H9 (cell line): ENCODE data around the gene FOXL1. TPM values are rescaled to one million over a fixed set of nuclear protein-coding genes. Genes with fewer than 3 reads are reported as not detected.

Experiments used
- DNase-seq: peaks from one replicate; pipeline ENCODE4 v3.0.0-alpha.2; 2017
- H2AFZ ChIP-seq: one replicate; pipeline ENCODE4 v1.6.1; 2013; ENCODE audit warnings: mild to moderate bottlenecking, low read length, control low read depth, moderate library complexity
- H2AK5ac ChIP-seq: 2 replicates; pipeline ENCODE4 v1.6.1; 2013; ENCODE audit warnings: low read length, control low read depth, mixed read lengths; ENCODE audit not compliant: insufficient read length
- H2BK120ac ChIP-seq: one replicate; pipeline ENCODE4 v1.6.1; 2013; ENCODE audit warnings: low read depth, mild to moderate bottlenecking, low read length, control low read depth, inconsistent platforms; ENCODE audit not compliant: poor library complexity, severe bottlenecking
- H2BK12ac ChIP-seq: 2 replicates; pipeline ENCODE4 v1.6.1; 2013; ENCODE audit warnings: low read length, control low read depth, mixed read lengths, low read depth; ENCODE audit not compliant: insufficient read length
- H2BK15ac ChIP-seq: 2 replicates; pipeline ENCODE4 v1.6.1; 2013; ENCODE audit warnings: low read depth, low read length, control low read depth
- H2BK20ac ChIP-seq: one replicate; pipeline ENCODE4 v1.6.1; 2013; ENCODE audit warnings: low read depth, mild to moderate bottlenecking, low read length, control low read depth, inconsistent platforms; ENCODE audit not compliant: poor library complexity, severe bottlenecking
- H2BK5ac ChIP-seq: 2 replicates; pipeline ENCODE4 v1.6.1; 2013; ENCODE audit warnings: low read length, control low read depth, mixed read lengths; ENCODE audit not compliant: insufficient read length
- H3K14ac ChIP-seq: 2 replicates; pipeline ENCODE4 v1.6.1; 2013; ENCODE audit warnings: low read length, control low read depth; ENCODE audit not compliant: insufficient read depth
- H3K18ac ChIP-seq: 2 replicates; pipeline ENCODE4 v1.6.1; 2013; ENCODE audit warnings: low read depth, mild to moderate bottlenecking, mixed read lengths, low read length, control low read depth; ENCODE audit not compliant: insufficient read length
- H3K23ac ChIP-seq: 2 replicates; pipeline ENCODE4 v1.6.1; 2013; ENCODE audit warnings: low read length, control low read depth, mixed read lengths, low read depth; ENCODE audit not compliant: insufficient read length
- H3K23me2 ChIP-seq: 2 replicates; pipeline ENCODE4 v1.6.1; 2013; ENCODE audit warnings: low read depth, mild to moderate bottlenecking, mixed read lengths, low read length, control low read depth; ENCODE audit not compliant: insufficient read length, poor library complexity, severe bottlenecking
- H3K27ac ChIP-seq: 2 replicates; pipeline ENCODE4 v1.5.1; 2013; ENCODE audit warnings: low read length, control low read depth, mixed read lengths, low read depth; ENCODE audit not compliant: insufficient read length
- H3K27me3 ChIP-seq: 2 replicates; pipeline ENCODE4 v1.6.1; 2013; ENCODE audit warnings: low read length, control low read depth, inconsistent platforms; ENCODE audit not compliant: insufficient read depth
- H3K4ac ChIP-seq: 2 replicates; pipeline ENCODE4 v1.6.1; 2013; ENCODE audit warnings: low read depth, mild to moderate bottlenecking, control low read depth, inconsistent platforms, low read length, moderate library complexity
- H3K4me1 ChIP-seq: 2 replicates; pipeline ENCODE4 v1.6.1; 2013; ENCODE audit warnings: low read length, control low read depth, inconsistent platforms; ENCODE audit not compliant: insufficient read depth
- H3K4me2 ChIP-seq: 2 replicates; pipeline ENCODE4 v1.6.1; 2013; ENCODE audit warnings: low read length, control low read depth, mixed read lengths; ENCODE audit not compliant: insufficient read length, insufficient read depth
- H3K56ac ChIP-seq: 2 replicates; pipeline ENCODE4 v1.6.1; 2013; ENCODE audit warnings: low read depth, mild to moderate bottlenecking, mixed read lengths, low read length, control low read depth; ENCODE audit not compliant: insufficient read length
- H3K79me1 ChIP-seq: 2 replicates; pipeline ENCODE4 v1.6.1; 2013; ENCODE audit warnings: low read depth, mild to moderate bottlenecking, moderate library complexity, low read length, control low read depth, inconsistent platforms; ENCODE audit not compliant: insufficient read depth, poor library complexity, severe bottlenecking
- H3K79me2 ChIP-seq: 2 replicates; pipeline ENCODE4 v1.6.1; 2013; ENCODE audit warnings: low read length, control low read depth, inconsistent platforms; ENCODE audit not compliant: insufficient read depth
- H3K9ac ChIP-seq: 2 replicates; pipeline ENCODE4 v1.6.1; 2013; ENCODE audit warnings: low read length, control low read depth, mixed read lengths; ENCODE audit not compliant: insufficient read length; ENCODE audit errors: extremely low read depth
- H3K9me3 ChIP-seq: one replicate; pipeline ENCODE4 v1.6.1; 2013; ENCODE audit warnings: low read depth, low read length, inconsistent platforms; ENCODE audit not compliant: control insufficient read depth
- H3T11ph ChIP-seq: one replicate; pipeline ENCODE4 v1.6.1; 2013; ENCODE audit warnings: mild to moderate bottlenecking, low read length, control low read depth, inconsistent platforms
- H4K20me1 ChIP-seq: one replicate; pipeline ENCODE4 v1.6.1; 2013; ENCODE audit not compliant: control insufficient read depth, insufficient read length, insufficient read depth
- H4K5ac ChIP-seq: 2 replicates; pipeline ENCODE4 v1.6.1; 2013; ENCODE audit warnings: low read depth, mild to moderate bottlenecking, mixed read lengths, low read length, control low read depth; ENCODE audit not compliant: insufficient read length
- H4K8ac ChIP-seq: replicated peaks from 2 replicates; pipeline ENCODE4 v1.6.1; 2013; ENCODE audit warnings: low read length, control low read depth, mixed read lengths, low read depth; ENCODE audit not compliant: insufficient read length
- H4K91ac ChIP-seq: 2 replicates; pipeline ENCODE4 v1.6.1; 2013; ENCODE audit warnings: low read depth, mild to moderate bottlenecking, moderate library complexity, mixed read lengths, low read length, control low read depth; ENCODE audit not compliant: insufficient read length
- H3K27ac Mint-ChIP-seq, 3 experiments: 2 replicates in 2 of 3; 3 replicates in 1 of 3; pipeline ENCODE4 v1.8.0; 2020 to 2021; ENCODE audit warnings: mixed read lengths in 3 of 3, mild to moderate bottlenecking in 1 of 3, moderate library complexity in 1 of 3
- H3K27me3 Mint-ChIP-seq: 2 replicates; pipeline ENCODE4 v1.8.0; 2021; ENCODE audit warnings: low read depth, mild to moderate bottlenecking, moderate library complexity, mixed read lengths
- H3K36me3 Mint-ChIP-seq, 3 experiments: 2 replicates in 2 of 3; 3 replicates in 1 of 3; pipeline ENCODE4 v1.8.0; 2020 to 2021; ENCODE audit warnings: low read depth in 3 of 3, mixed read lengths in 3 of 3; ENCODE audit not compliant: insufficient read depth in 1 of 3
- H3K4me1 Mint-ChIP-seq, 2 experiments: 2 replicates each; pipeline ENCODE4 v1.8.0; 2020; ENCODE audit warnings: mixed read lengths in 2 of 2
- H3K4me3 Mint-ChIP-seq, 2 experiments: 2 replicates in 1 of 2; 3 replicates in 1 of 2; pipeline ENCODE4 v1.8.0; 2020 to 2021; ENCODE audit warnings: mild to moderate bottlenecking in 2 of 2, mixed read lengths in 2 of 2, moderate library complexity in 1 of 2
- H3K9me3 Mint-ChIP-seq, 2 experiments: 2 replicates in 1 of 2; 3 replicates in 1 of 2; pipeline ENCODE4 v1.8.0; 2020; ENCODE audit warnings: mild to moderate bottlenecking in 2 of 2, mixed read lengths in 2 of 2, moderate library complexity in 1 of 2
- CTCF ChIP-seq: fragments of 200-600 bp; sonication (generic); conservative IDR thresholded peaks from 3 replicates; pipeline ENCODE4 v1.8.0; 2021; ENCODE audit warnings: antibody characterized with exemption, mild to moderate bottlenecking
- WGBS: extraction: QIAGEN DNeasy Blood & Tissue Kit; methylation state at CpG from one replicate; pipeline ENCODE4 v1.1.7; 2013; ENCODE audit warnings: missing lambda C conversion rate, low lambda C conversion rate, mixed read lengths; ENCODE audit not compliant: insufficient read length; ENCODE audit errors: extremely low coverage; 5-methylcytosine and 5-hydroxymethylcytosine counted together
- total RNA-seq: library from RNA; stranded (reverse); gene quantifications from 2 replicates; pipeline ENCODE4 v1.2.1, GENCODE V29; 2021

FOXL1 gene
- total RNA-seq, 1 experiment from 2014 or later, result 0.09 TPM

- Histone ChIP-seq H3K27me3 (peaks cover 42% of the 10 kb centered on the region), H3K9me3 (no peaks in the 10 kb centered on the region), H3K79me2 (no peaks in the 10 kb centered on the region), H2AFZ (no peak overlapping the region), H2BK20ac (no peak overlapping the region), H3K4me1 (peaks cover 6% of the 10 kb centered on the region; the same call in 1 of the 2 replicates), H3K23ac (no peak overlapping the region), H2BK120ac (no peak overlapping the region), H4K5ac (no peak overlapping the region), H4K8ac (no peak overlapping the region), H2BK5ac (no peak overlapping the region), H4K91ac (no peak overlapping the region), H3K4me2 (no peak overlapping the region), H3K79me1 (no peaks in the 10 kb centered on the region), H3K14ac (no peak overlapping the region), H3K4ac (no peak overlapping the region), H2AK5ac (no peak overlapping the region), H3K18ac (no peak overlapping the region), H3K23me2 (peaks cover 14% of the 10 kb centered on the region), H2BK12ac (no peak overlapping the region), H3T11ph (no peak overlapping the region), H4K20me1 (no peaks in the 10 kb centered on the region), H3K56ac (no peak overlapping the region), H3K9ac (no peak overlapping the region), H2BK15ac (no peak overlapping the region), H3K27ac (no peak overlapping the region)
- H3K27ac Mint-ChIP-seq, result no peak overlapping the region
- peaks cover 79% of the 10 kb centered on the region for H3K27me3 Mint-ChIP-seq
- peaks cover 26 to 30% of the 10 kb centered on the region in 2 experiments for H3K4me1 Mint-ChIP-seq
- no peak for TF ChIP-seq CTCF
- H3K9me3 Mint-ChIP-seq, result peaks cover 0 to 5% of the 10 kb centered on the region in 2 experiments; a peak in 3 of 5 replicates
- peaks cover 0 to 1% (median 0%) of the 10 kb centered on the region in 3 experiments; a peak in 1 of 7 replicates for H3K36me3 Mint-ChIP-seq
- WGBS, result no CpG with 5 or more reads among the region's 9 CpGs
- H3K4me3 Mint-ChIP-seq, result no peak overlapping the region
- DNase-seq, result no peak
These were observed 2.4 kb downstream of the FOXL1 start for GRCh38 chr16:86580791-86581170.
